D721Med (cell line): ENCODE data around the gene MYH15.

Experiments
- DNase-seq: peaks from one replicate; pipeline ENCODE4 v3.0.0; 2011; ENCODE audit warnings: low spot score; ENCODE audit not compliant: insufficient read length
- FAIRE-seq: peaks from 2 replicates; lab custom pipeline; 2011; peaks lifted over from hg19 to GRCh38; lab: Jason Lieb, UNC
- TF ChIP-seq, protein P1 (sequence below): IDR thresholded peaks from 2 replicates; pipeline ENCODE4 v1.5.1; 2012; ENCODE audit warnings: mild to moderate bottlenecking, control low read depth; ENCODE audit not compliant: insufficient read depth; ENCODE audit errors: missing control alignments

Gene MYH15

DNA sequence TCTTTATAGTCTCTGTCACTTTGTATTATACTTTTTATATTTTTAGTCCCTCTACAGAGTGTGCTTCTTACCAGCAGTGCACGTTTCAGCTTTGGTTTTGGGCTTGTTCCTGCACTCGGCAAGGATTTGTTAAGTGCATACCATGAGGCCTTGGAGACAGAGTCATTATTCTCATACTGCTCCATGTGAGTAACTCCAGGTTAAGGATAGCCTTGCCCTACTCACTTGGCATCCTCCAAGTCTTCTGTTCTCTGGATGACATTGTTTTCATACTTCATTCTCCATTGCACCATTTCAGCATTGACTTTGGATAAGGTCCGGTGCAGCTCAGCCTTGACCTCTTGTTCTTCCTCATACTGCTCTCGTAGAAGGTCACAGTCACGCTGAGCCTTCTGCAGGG is 96.4 kb downstream of the MYH15 start:
- DNase-seq: no peak
- FAIRE-seq: no peak
- TF ChIP-seq, protein P1, sequence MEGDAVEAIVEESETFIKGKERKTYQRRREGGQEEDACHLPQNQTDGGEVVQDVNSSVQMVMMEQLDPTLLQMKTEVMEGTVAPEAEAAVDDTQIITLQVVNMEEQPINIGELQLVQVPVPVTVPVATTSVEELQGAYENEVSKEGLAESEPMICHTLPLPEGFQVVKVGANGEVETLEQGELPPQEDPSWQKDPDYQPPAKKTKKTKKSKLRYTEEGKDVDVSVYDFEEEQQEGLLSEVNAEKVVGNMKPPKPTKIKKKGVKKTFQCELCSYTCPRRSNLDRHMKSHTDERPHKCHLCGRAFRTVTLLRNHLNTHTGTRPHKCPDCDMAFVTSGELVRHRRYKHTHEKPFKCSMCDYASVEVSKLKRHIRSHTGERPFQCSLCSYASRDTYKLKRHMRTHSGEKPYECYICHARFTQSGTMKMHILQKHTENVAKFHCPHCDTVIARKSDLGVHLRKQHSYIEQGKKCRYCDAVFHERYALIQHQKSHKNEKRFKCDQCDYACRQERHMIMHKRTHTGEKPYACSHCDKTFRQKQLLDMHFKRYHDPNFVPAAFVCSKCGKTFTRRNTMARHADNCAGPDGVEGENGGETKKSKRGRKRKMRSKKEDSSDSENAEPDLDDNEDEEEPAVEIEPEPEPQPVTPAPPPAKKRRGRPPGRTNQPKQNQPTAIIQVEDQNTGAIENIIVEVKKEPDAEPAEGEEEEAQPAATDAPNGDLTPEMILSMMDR: no peak

DNA sequence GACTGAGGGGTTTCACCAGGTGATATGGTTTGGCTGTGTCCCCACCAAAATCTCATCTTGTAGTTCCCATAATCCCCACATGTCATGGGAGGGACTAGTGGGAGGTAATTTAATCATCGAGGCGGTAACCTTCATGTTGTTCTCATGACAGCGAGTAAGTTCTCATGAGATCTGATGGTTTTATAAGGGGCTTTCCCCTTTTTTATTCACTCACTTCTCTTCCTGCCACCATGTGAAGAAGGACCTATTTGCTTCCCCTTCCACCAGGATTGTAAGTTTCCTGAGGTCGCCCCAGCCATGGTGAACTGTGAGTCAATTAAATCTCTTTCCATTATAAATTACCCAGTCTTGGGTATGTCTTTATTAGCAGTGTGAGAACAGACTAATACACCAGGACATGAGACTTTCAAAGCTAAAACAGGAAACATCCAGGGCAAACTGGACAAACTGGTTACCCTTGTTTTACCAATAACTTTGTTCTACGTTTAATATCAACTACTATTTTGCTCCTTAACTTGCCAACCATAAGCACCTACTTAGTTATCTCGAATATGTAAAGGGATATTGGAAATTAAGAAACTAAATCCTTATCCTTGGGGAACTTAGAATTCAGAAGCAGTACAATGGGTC is 98.2 kb downstream of the MYH15 start:
- TF ChIP-seq, protein P1: no peak
- no peak for DNase-seq
- no peak for FAIRE-seq

DNA sequence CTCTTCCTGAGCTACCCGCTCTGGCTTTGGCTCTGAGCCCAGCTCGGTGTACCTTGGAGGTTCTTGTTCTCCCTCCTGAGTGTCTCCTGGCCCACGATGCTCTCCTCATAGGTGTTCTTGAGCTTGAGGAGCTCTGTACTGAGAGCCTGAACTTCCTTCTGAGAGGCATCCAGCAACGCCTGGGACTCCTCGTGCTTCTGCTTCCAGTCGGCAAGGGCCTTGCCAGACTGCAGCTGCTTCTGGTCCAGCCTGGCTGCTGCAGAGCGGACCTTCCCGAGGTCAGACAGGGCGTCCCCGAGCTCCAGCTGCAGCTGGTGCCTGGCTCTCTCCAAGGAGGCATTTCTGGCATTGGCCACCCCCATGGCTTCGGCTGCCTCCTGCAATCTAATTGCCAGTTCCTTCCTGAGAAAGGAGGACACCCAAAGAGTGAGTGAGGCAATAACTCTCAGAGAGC is 99.8 kb downstream of the MYH15 start:
- DNase-seq: no peak
- TF ChIP-seq, protein P1: no peak
- no peak for FAIRE-seq

DNA sequence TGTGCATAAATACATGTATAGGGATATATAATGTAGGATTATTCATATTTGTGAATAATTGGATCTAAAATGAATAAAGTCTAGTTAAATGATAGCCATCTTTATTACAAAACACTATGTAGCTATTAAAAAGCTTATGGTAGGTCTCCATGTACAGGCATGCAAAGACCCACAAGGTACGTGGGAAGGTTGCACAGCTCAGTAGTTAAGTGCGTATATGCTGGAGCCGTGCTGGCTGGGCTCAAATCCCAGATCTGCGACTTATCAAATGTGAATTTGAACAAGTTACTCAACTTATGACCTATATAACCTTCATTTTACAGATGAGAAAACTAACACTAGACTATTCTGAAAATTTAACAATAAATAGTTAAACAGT is 100.6 kb downstream of the MYH15 start:
- TF ChIP-seq, protein P1: no peak
- FAIRE-seq: no peak
- no peak for DNase-seq

DNA sequence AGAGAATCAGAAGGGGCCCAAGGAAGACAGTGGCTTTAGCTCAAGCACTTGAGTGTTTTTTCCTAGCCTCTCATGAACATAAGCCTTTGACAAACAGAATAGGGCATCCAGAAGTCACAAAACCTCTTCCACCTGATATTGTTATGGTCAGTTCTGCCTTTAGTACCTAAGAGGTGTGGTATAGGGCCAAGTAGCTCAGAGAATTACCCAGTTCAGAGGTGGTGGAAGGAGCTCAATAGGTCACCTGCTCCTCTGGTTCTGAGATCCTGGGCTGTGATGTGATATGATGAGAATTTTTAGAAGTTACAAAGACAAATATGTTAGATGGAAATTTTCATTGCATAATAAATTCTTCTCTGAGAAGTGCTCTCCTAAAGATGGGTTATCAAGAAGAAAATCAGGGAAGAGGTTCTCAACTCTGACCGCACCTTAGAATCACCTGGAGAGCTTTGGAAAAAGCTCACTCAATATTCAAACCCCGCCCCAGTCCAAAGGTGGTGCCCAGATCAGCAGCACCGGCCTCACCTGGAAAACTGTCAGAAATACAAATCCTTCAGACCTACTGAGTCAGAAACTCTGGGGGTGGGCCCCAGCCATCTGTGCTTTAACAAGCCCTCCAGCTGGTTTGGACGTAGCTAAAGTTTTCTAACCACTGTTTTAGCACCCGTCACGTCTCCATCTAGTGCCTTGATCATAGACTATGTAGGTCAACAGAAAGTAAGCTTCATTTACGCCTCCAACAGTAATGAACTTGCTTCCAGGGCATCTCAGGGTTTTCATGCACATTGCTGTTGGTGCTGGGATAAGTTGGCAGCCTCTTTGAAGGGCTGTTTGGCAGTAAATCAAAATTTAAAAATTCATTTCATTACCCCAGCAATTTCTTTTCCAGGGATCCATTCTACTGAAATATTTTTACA is 101.3 kb downstream of the MYH15 start:
- TF ChIP-seq, protein P1: no peak
- no peak for DNase-seq
- no peak for FAIRE-seq

DNA sequence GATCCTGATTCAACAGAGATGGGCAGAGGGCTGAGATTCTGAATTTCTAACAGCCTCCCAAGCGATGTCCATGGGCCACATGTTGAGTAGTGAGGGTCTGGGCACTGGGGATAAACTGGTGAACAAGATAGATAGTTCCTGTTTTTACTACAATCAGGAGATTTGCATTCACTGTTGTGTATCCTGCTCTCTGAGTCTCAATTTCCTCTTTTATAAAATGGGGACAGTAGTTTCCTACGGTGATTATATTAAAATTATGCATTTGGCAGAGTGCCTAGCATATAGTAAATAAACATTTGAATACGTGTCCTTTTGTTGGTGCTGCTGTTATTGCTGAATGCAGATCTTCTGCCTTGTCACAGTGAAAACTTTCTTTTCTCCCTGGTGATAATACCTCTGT is 102.5 kb downstream of the MYH15 start:
- no peak for FAIRE-seq
- TF ChIP-seq, protein P1: no peak
- DNase-seq: no peak
